Endothelial cell of umbilical vein (primary cell): ENCODE results near the gene RLF. TPM values are rescaled to one million over a fixed set of nuclear protein-coding genes. Genes with fewer than 3 reads are reported as not detected.

Experiments
- BruUV-seq: library from RNA; stranded (reverse); fragments of 400-500 nt; replicated peaks from 2 replicates; lab custom pipeline; 2021; lab: Mats Ljungman, UMichigan
- CTCF ChIA-PET: fragments of 300-600, 350-600 bp; sonication (Branson Sonifier 250); formaldehyde crosslinking; loops from one replicate; lab custom pipeline; 2021; ENCODE audit warnings: antibody characterized with exemption, inconsistent platforms; lab: Charles Lee
- POLR2A ChIA-PET: fragments of 300-600, 350-600 bp; sonication (Branson Sonifier 250); formaldehyde crosslinking; loops from one replicate; lab custom pipeline; 2021; ENCODE audit warnings: antibody characterized with exemption, inconsistent platforms; lab: Charles Lee
- DNase-seq: peaks from one replicate; pipeline ENCODE4 v3.0.0-alpha.2; 2011; ENCODE audit warnings: low read depth, low spot score
- FAIRE-seq: peaks from 2 replicates; lab custom pipeline; 2011; peaks lifted over from hg19 to GRCh38; lab: Jason Lieb, UNC
- H2AFZ ChIP-seq: 2 replicates; pipeline ENCODE4 v1.6.0; 2012; ENCODE audit warnings: low read depth, low read length, control low read depth, inconsistent platforms
- H3K27ac ChIP-seq: 2 replicates; pipeline ENCODE4 v1.5.1; 2011; ENCODE audit warnings: low read depth, mild to moderate bottlenecking, control low read depth, low read length, moderate library complexity; ENCODE audit not compliant: insufficient read depth
- H3K27me3 ChIP-seq, 2 experiments: 2 replicates each; pipeline versions ENCODE4 v1.6.0 to v1.6.1; 2011; ENCODE audit warnings: low read length in 2 of 2, mixed read lengths in 1 of 2; ENCODE audit not compliant: control insufficient read depth in 2 of 2, insufficient read depth in 2 of 2
- H3K36me3 ChIP-seq, 2 experiments: 2 replicates in 1 of 2; 3 replicates in 1 of 2; pipeline ENCODE4 v1.5.1; 2011; ENCODE audit warnings: low read length in 2 of 2, mild to moderate bottlenecking in 1 of 2, moderate library complexity in 1 of 2; ENCODE audit not compliant: control insufficient read depth in 2 of 2, insufficient read depth in 2 of 2; ENCODE audit errors: extremely low read depth in 1 of 2
- H3K4me1 ChIP-seq: 3 replicates; pipeline ENCODE4 v1.5.1; 2011; ENCODE audit warnings: mild to moderate bottlenecking, low read length; ENCODE audit not compliant: control insufficient read depth, insufficient read depth; ENCODE audit errors: extremely low read depth
- H3K4me2 ChIP-seq: 2 replicates; pipeline ENCODE4 v1.6.1; 2011; ENCODE audit warnings: low read length, control low read depth, mixed read lengths; ENCODE audit not compliant: insufficient read depth
- H3K4me3 ChIP-seq, 3 experiments: fragments of 200-600 bp in 1 of 3; sonication (generic), shearing (Covaris generic) in 1 of 3; replicated peaks in 1 of 3; 2 replicates each; pipeline ENCODE4 v1.5.1; 2011 to 2016; ENCODE audit warnings: control low read depth in 3 of 3, low read length in 3 of 3, mild to moderate bottlenecking in 2 of 3, inconsistent platforms in 1 of 3, low read depth in 1 of 3, moderate library complexity in 1 of 3; ENCODE audit not compliant: insufficient read depth in 1 of 3
- H3K79me2 ChIP-seq: 2 replicates; pipeline ENCODE4 v1.6.0; 2012; ENCODE audit warnings: low read length, inconsistent platforms; ENCODE audit not compliant: control insufficient read depth, insufficient read depth
- H3K9ac ChIP-seq: replicated peaks from 2 replicates; pipeline ENCODE3; 2011; ENCODE audit warnings: low read length, control low read depth; ENCODE audit not compliant: insufficient read depth; ENCODE audit errors: extremely low read depth
- H3K9me1 ChIP-seq: replicated peaks from 3 replicates; pipeline ENCODE4 v1.6.0; 2011; ENCODE audit warnings: mild to moderate bottlenecking, low read length; ENCODE audit not compliant: control insufficient read depth, insufficient read depth; ENCODE audit errors: extremely low read depth
- H3K9me3 ChIP-seq: replicated peaks from 2 replicates; pipeline ENCODE4 v1.5.1; 2012; ENCODE audit warnings: low read length, inconsistent platforms; ENCODE audit not compliant: control insufficient read depth, insufficient read depth
- H4K20me1 ChIP-seq: replicated peaks from 2 replicates; pipeline ENCODE3; 2011; ENCODE audit warnings: mild to moderate bottlenecking, low read length; ENCODE audit not compliant: control insufficient read depth, insufficient read depth; ENCODE audit errors: extremely low read depth
- GATA2 ChIP-seq: IDR thresholded peaks from 2 replicates; pipeline ENCODE4 v1.7.0; 2011; ENCODE audit warnings: low read depth, mild to moderate bottlenecking, moderate library complexity, mixed read lengths, low read length; ENCODE audit not compliant: insufficient read length, insufficient read depth
- MYC ChIP-seq: IDR thresholded peaks from one replicate; pipeline ENCODE4 v1.6.1; 2011; ENCODE audit warnings: mild to moderate bottlenecking, low read depth, low read length
- POLR2AphosphoS5 ChIP-seq: IDR thresholded peaks from 2 replicates; pipeline ENCODE4 v1.6.1; 2012; ENCODE audit warnings: low read depth, mild to moderate bottlenecking, control low read depth, low read length, moderate library complexity; ENCODE audit not compliant: insufficient read depth
- dilution Hi-C: fragments of 300-500 bp; cut with MboI; formaldehyde crosslinking; loops from one replicate; pipeline ENCODE4 v1.15.0; 2019; ENCODE audit warnings: low sequenced_read_pairs; ENCODE audit not compliant: extremely low pct_ligation_motif_present
- intact Hi-C: fragments of 100-400 bp; cut with micrococcal nuclease; formaldehyde crosslinking; loops from one replicate; pipeline ENCODE4 v1.10.0; 2022
- polyA plus RNA-seq, 4 experiments: library from polyadenylated mRNA; depleted of rRNA in 3 of 4; stranded (reverse) in 3 of 4; unstranded in 1 of 4; fragments of >200 nt; gene quantifications; 2 replicates each; pipeline versions ENCODE4 v1.2.1 to v1.2.3, GENCODE V29; 2011 to 2012; ENCODE audit warnings: missing spikeins in 1 of 4
- total RNA-seq: library from RNA; stranded (reverse); gene quantifications from 2 replicates; pipeline ENCODE4 v1.2.3, GENCODE V29; 2021
- TF ChIP-seq, protein P1 (sequence below): IDR thresholded peaks from 2 replicates; pipeline ENCODE4 v1.6.1; 2011; ENCODE audit not compliant: insufficient read depth, insufficient read length
- TF ChIP-seq, protein P2 (sequence below), 2 donors: IDR thresholded peaks; 1 replicate in 1 of 2; 2 replicates in 1 of 2; pipeline ENCODE4 v1.5.1; 2011; ENCODE audit warnings: low read length in 2 of 2, mild to moderate bottlenecking in 2 of 2, moderate library complexity in 2 of 2, control low read depth in 1 of 2, inconsistent platforms in 1 of 2, low read depth in 1 of 2; ENCODE audit not compliant: insufficient read depth in 1 of 2; ENCODE audit errors: extremely low read depth in 1 of 2

The RLF gene
- total and polyA plus RNA-seq, 2 donors (not counting 3 experiments of a cell fraction or from before 2014, with no cell fraction given), result 2.7 to 9.4 TPM

DNA sequence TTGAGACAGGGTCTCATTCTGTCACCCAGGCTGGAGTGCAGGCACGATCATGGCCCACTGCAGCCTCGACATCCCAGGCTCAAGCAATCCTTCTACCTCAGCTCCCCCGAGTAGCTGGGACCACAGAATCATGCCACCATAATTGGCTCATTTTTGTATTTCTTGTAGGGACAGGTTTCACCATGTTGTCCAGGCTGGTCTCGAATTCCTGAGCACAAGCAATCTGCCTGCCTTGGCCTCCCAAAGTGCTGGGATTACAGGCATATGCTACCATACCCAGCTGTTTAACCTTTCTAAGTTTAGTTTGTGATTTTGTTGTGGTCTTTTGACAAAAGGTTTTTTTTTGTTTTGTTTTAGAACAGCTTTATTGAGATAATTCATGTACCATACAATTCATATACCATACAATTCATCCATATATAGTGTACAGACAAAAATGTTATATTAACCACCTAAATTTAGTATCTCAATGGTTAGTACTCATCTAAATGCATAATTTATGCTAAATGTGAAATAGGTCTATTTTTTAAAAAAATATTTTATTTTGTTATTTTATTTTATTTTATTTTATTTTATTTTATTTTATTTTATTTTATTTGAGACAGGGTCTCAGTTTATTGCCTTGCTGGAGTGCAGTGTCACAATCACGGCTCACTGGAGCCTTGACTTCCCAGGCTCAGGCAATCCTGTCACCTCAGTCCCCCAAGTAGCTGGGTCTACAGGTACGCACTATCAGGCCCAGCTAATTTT is 105.8 kb downstream of the RLF start:
- Histone ChIP-seq H3K27ac (no peak overlapping the region), H4K20me1 (no peaks in the 10 kb centered on the region), H3K9me3 (no peaks in the 10 kb centered on the region), H3K36me3 (peaks cover 16% of the 10 kb centered on the region in 2 experiments), H3K9me1 (no peaks in the 10 kb centered on the region), H3K27me3 (no peaks in the 10 kb centered on the region), H3K4me3 (no peak overlapping the region), H3K4me1 (no peaks in the 10 kb centered on the region), H2AFZ (no peak overlapping the region), H3K4me2 (no peak overlapping the region), H3K9ac (no peak overlapping the region), H3K79me2 (peaks cover 9% of the 10 kb centered on the region)
- intact Hi-C loops (no loop called here), dilution Hi-C loops (no loop called here)
- no TSS peak for BruUV-seq
- ChIA-PET CTCF (interaction anchor here (0.6 to 2.9 kb wide), 3 partner anchors 71 to 171 kb away, joined by 3 to 8 read pairs (median 5); no protein-coding TSS in a partner anchor), POLR2A (interaction anchor here (0.6 kb wide), 1 partner anchor 18 kb away, joined by 4 read pairs; no protein-coding TSS in a partner anchor)
- TF ChIP-seq POLR2AphosphoS5 (no peak), GATA2 (no peak), MYC (no peak)
- TF ChIP-seq, protein P1, sequence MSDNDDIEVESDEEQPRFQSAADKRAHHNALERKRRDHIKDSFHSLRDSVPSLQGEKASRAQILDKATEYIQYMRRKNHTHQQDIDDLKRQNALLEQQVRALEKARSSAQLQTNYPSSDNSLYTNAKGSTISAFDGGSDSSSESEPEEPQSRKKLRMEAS, result no peak
- TF ChIP-seq, protein P2, sequence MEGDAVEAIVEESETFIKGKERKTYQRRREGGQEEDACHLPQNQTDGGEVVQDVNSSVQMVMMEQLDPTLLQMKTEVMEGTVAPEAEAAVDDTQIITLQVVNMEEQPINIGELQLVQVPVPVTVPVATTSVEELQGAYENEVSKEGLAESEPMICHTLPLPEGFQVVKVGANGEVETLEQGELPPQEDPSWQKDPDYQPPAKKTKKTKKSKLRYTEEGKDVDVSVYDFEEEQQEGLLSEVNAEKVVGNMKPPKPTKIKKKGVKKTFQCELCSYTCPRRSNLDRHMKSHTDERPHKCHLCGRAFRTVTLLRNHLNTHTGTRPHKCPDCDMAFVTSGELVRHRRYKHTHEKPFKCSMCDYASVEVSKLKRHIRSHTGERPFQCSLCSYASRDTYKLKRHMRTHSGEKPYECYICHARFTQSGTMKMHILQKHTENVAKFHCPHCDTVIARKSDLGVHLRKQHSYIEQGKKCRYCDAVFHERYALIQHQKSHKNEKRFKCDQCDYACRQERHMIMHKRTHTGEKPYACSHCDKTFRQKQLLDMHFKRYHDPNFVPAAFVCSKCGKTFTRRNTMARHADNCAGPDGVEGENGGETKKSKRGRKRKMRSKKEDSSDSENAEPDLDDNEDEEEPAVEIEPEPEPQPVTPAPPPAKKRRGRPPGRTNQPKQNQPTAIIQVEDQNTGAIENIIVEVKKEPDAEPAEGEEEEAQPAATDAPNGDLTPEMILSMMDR (IDR thresholded peaks at IDR 0.05; ENCODE audit: extremely low read depth in 1 of 2, insufficient read depth in 1 of 2, low read depth in 1 of 2, low read length in 2 of 2), result no peak
- FAIRE-seq, result no peak
- no peak for DNase-seq
